Heart left ventricle (tissue), 13 donors: ENCODE data around the gene COQ3.

Source experiments
- CTCF ChIP-seq, 12 donors: fragments of 200-600 bp; sonication (generic) in 4 of 12; IDR thresholded peaks; one replicate each; pipeline versions ENCODE4 v1.5.0 to v1.8.0; 2018 to 2022; ENCODE audit warnings: antibody characterized with exemption in 12 of 12, mild to moderate bottlenecking in 5 of 12
- POLR2A ChIP-seq, 2 donors: fragments of 450-650 bp; IDR thresholded peaks; one replicate each; pipeline ENCODE4 v1.6.1; 2017; ENCODE audit warnings: antibody characterized with exemption in 2 of 2, mild to moderate bottlenecking in 2 of 2, moderate library complexity in 2 of 2
- donor health status: ischemic (EF 13 %, LVEDD 7.1; RV severe dilation, severe dysfunction).
- donor health status: DM: no; HTN: yes; CAD: no.
- donor health status: DM: no; HTN: no; CAD: no.
- donor health status: ischemic (EF 25% LVEDD 6.9; RV normal size, moderate dysfunction).
- donor health status: ischemic (EF 25% LVEDD 5.7; RV mildly dilated, moderate dysfunction).
- donor health status: ischemic (EF 35%, LVEDD 5.7; RV mildly dilated, moderate dysfunction).
- donor health status: nonischemic (EF 11% LVEDD 7.7; RV severe dilation, severe dysfunction).
- donor health status: DM: yes; HTN: yes; CAD: no.
- donor health status: PGD.
- donor health status: ischemic (EF 29% LVEDD 5.4; RV normal size, mild dysfunction).
- donor health status: nonischemic (EF 23%, LVEDD 6.1; RV moderate dilation, normal function).

- TF ChIP-seq CTCF (IDR thresholded peaks at IDR 0.05) (no peak), POLR2A (IDR thresholded peaks at IDR 0.05) (no peak)
Observed at GRCh38 chr6:99432877-99433276, 38.9 kb upstream of the COQ3 start.
